Uterus (tissue), 4 donors: ENCODE measurements around the gene NUBP2. TPM values are rescaled to one million over a fixed set of nuclear protein-coding genes. Genes with fewer than 3 reads are reported as not detected.

Experiments
- DNase-seq, 2 donors: peaks; one replicate each; pipeline ENCODE4 v3.0.0-alpha.2; 2019 to 2020
- H3K27ac ChIP-seq, 2 donors: fragments of 200-600 bp; sonication (generic); 1 replicate in 1 of 2; 2 replicates in 1 of 2; pipeline ENCODE4 v1.5.1; 2016 to 2018
- H3K27me3 ChIP-seq, 2 donors: fragments of 200-600 bp; sonication (generic); one replicate each; pipeline ENCODE4 v1.5.1; 2018 to 2019; ENCODE audit warnings: control low read depth in 1 of 2
- H3K36me3 ChIP-seq, 2 donors: fragments of 200-600 bp; sonication (generic); one replicate each; pipeline ENCODE4 v1.5.1; 2019; ENCODE audit warnings: control low read depth in 1 of 2
- H3K4me1 ChIP-seq, 2 donors: fragments of 200-600 bp; sonication (generic); one replicate each; pipeline ENCODE4 v1.5.1; 2018 to 2019; ENCODE audit warnings: control low read depth in 1 of 2
- H3K4me3 ChIP-seq, 2 donors: fragments of 200-600 bp; sonication (generic); 1 replicate in 1 of 2; 2 replicates in 1 of 2; pipeline ENCODE4 v1.5.1; 2018 to 2019; ENCODE audit warnings: mild to moderate bottlenecking in 1 of 2
- H3K9me3 ChIP-seq, 2 donors: fragments of 200-600 bp; sonication (generic); one replicate each; pipeline ENCODE4 v1.5.1; 2019; ENCODE audit warnings: control low read depth in 1 of 2
- CTCF ChIP-seq, 4 experiments: fragments of 200-600 bp in 2 of 4; fragments of 450-650 bp in 2 of 4; sonication (generic) in 2 of 4; IDR thresholded peaks; one replicate each; pipeline ENCODE4 v1.5.1; 2016 to 2019; ENCODE audit warnings: antibody characterized with exemption in 4 of 4, mild to moderate bottlenecking in 2 of 4, moderate library complexity in 1 of 4
- POLR2A ChIP-seq, 2 donors: fragments of 450-650 bp; IDR thresholded peaks; one replicate each; pipeline ENCODE4 v1.6.1; 2016; ENCODE audit warnings: antibody characterized with exemption in 2 of 2, mild to moderate bottlenecking in 1 of 2, moderate library complexity in 1 of 2
- intact Hi-C: fragments of 100-400 bp; cut with DNase I; formaldehyde crosslinking; loops from one replicate; pipeline ENCODE4 v1.15.1; 2023; ENCODE audit warnings: low total_unique reads
- total RNA-seq, 4 donors: library from RNA; depleted of rRNA in 3 of 4; stranded (reverse); fragments of >200 nt in 3 of 4; gene quantifications; one replicate each; pipeline versions ENCODE4 v1.1.0 to v1.2.4, GENCODE V29; 2014 to 2023
- donor health status: DM: yes; HTN: yes; CAD: no.

The NUBP2 gene
- total RNA-seq, 4 donors from 2014 or later = 40.5 to 54.6 (median 47.2) TPM

GRCh38 chr16:1763521-1764511 lies 18.9 kb upstream of the NUBP2 start:
- H3K9me3 ChIP-seq = no peaks in the 10 kb centered on the region
- intact Hi-C loops = no loop called here
- H3K27ac ChIP-seq = no peak overlapping the region
- H3K4me1 ChIP-seq = no peaks in the 10 kb centered on the region
- H3K36me3 ChIP-seq = no peaks in the 10 kb centered on the region
- no peak for DNase-seq
- TF ChIP-seq CTCF (IDR thresholded peaks at IDR 0.05) = peak in 1 of 4 experiments; percentile 14
- TF ChIP-seq POLR2A (IDR thresholded peaks at IDR 0.05) = no peak
- no peaks in the 10 kb centered on the region for H3K27me3 ChIP-seq
- no peak overlapping the region for H3K4me3 ChIP-seq

GRCh38 chr16:1764971-1765370 lies 17.8 kb upstream of the NUBP2 start:
- no peak for DNase-seq
- H3K4me1 ChIP-seq = peaks cover 0 to 6% of the 10 kb centered on the region in 2 donors
- H3K9me3 ChIP-seq = no peaks in the 10 kb centered on the region
- no peaks in the 10 kb centered on the region for H3K27me3 ChIP-seq
- no peak overlapping the region for H3K27ac ChIP-seq
- no peaks in the 10 kb centered on the region for H3K36me3 ChIP-seq
- intact Hi-C loops = no loop called here
- no peak overlapping the region for H3K4me3 ChIP-seq
- TF ChIP-seq CTCF (IDR thresholded peaks at IDR 0.05) (no peak), POLR2A (IDR thresholded peaks at IDR 0.05) (no peak)

- intact Hi-C loops = no loop called here
- Histone ChIP-seq H3K4me3 (no peak overlapping the region), H3K27ac (no peak overlapping the region), H3K4me1 (peaks cover 0 to 11% of the 10 kb centered on the region in 2 donors), H3K36me3 (no peaks in the 10 kb centered on the region), H3K27me3 (no peaks in the 10 kb centered on the region), H3K9me3 (no peaks in the 10 kb centered on the region)
- no peak for DNase-seq
- TF ChIP-seq CTCF (IDR thresholded peaks at IDR 0.05) (no peak), POLR2A (IDR thresholded peaks at IDR 0.05) (no peak)
These were observed 16.9 kb upstream of the NUBP2 start for GRCh38 chr16:1765826-1766225.

- Histone ChIP-seq H3K4me3 (no peak overlapping the region), H3K9me3 (no peaks in the 10 kb centered on the region), H3K27me3 (no peaks in the 10 kb centered on the region), H3K4me1 (peaks cover 0 to 11% of the 10 kb centered on the region in 2 donors), H3K27ac (no peak overlapping the region), H3K36me3 (no peaks in the 10 kb centered on the region)
- TF ChIP-seq CTCF (IDR thresholded peaks at IDR 0.05) = no peak
- intact Hi-C loops = no loop called here
- no peak for DNase-seq
These were observed 16.5 kb upstream of the NUBP2 start for GRCh38 chr16:1766231-1766630.

- intact Hi-C loops = no loop called here
- Histone ChIP-seq H3K36me3 (no peaks in the 10 kb centered on the region), H3K4me3 (no peak overlapping the region), H3K9me3 (no peaks in the 10 kb centered on the region), H3K27me3 (no peaks in the 10 kb centered on the region), H3K27ac (no peak overlapping the region), H3K4me1 (peaks cover 0 to 13% of the 10 kb centered on the region in 2 donors)
- DNase-seq = no peak
- TF ChIP-seq CTCF (IDR thresholded peaks at IDR 0.05) (no peak), POLR2A (IDR thresholded peaks at IDR 0.05) (no peak)
These were observed 16.1 kb upstream of the NUBP2 start for GRCh38 chr16:1766701-1767100.
